Skeletal muscle cell (primary cell): ENCODE measurements around the gene PRSS1.

Source experiments
- DNase-seq: peaks from one replicate; pipeline ENCODE4 v3.0.0-alpha.2; 2010; ENCODE audit warnings: low read depth
- H3K4me3 ChIP-seq: 2 replicates; pipeline ENCODE4 v1.5.1; 2011; ENCODE audit warnings: low read depth, mild to moderate bottlenecking, control low read depth, low read length, moderate library complexity

The PRSS1 gene

GRCh38 chr7:142788303-142789289 lies 39.3 kb downstream of the PRSS1 start:
- no peak overlapping the region for H3K4me3 ChIP-seq
- no peak for DNase-seq

GRCh38 chr7:142789441-142789840 lies 40.2 kb downstream of the PRSS1 start:
- no peak for DNase-seq
- H3K4me3 ChIP-seq = no peak overlapping the region

- H3K4me3 ChIP-seq = no peak overlapping the region
- no peak for DNase-seq
Observed at GRCh38 chr7:142790056-142790455, 40.8 kb downstream of the PRSS1 start.

DNA sequence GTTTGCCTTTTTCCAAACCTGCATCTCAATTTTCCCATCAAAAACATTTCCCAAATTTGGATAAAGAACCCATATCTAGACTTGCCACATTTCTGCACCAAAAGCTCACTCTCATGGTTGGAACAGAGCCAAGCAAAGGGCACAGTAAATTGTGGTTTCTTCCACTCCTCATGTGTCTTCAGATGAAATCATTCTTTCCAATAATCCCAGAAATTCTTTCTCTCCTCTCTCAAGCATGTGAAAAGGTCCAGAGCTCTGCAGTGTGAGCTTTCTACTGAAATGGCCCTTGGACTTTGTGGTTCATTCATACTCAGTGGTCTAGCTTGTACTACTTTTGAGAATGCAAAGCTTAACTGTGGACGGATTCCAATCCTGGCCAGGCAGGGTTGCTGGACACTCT lies 41.3 kb downstream of the PRSS1 start:
- no peak overlapping the region for H3K4me3 ChIP-seq
- DNase-seq = no peak

GRCh38 chr7:142791502-142791901 lies 42.2 kb downstream of the PRSS1 start:
- DNase-seq = no peak
- no peak overlapping the region for H3K4me3 ChIP-seq

DNA sequence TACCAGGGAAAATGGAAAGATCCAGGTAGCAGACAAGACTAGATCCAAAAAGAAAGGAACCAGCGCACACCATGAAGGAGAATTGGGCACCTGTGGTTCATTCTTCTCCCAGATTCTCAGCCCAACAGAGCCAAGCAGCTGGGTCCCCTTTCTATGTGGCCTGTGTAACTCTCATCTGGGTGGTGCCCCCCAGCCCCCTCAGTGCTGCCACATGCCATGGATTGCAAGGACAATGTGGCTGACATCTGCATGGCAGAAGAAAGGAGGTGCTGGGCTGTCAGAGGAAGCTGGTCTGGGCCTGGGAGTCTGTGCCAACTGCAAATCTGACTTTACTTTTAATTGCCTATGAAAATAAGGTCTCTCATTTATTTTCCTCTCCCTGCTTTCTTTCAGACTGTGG lies 42.9 kb downstream of the PRSS1 start:
- no peak for DNase-seq
- no peak overlapping the region for H3K4me3 ChIP-seq

GRCh38 chr7:142792593-142792992 lies 43.3 kb downstream of the PRSS1 start:
- no peak for DNase-seq
- H3K4me3 ChIP-seq = no peak overlapping the region

DNA sequence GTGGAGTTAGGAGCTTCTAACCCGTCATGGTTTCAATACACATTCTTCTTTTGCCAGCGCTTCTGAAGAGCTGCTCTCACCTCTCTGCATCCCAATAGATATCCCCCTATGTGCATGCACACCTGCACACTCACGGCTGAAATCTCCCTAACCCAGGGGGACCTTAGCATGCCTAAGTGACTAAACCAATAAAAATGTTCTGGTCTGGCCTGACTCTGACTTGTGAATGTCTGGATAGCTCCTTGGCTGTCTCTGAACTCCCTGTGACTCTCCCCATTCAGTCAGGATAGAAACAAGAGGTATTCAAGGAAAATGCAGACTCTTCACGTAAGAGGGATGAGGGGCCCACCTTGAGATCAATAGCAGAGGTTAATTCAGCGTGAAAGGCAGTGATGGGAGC lies 43.9 kb downstream of the PRSS1 start:
- DNase-seq = no peak
- no peak overlapping the region for H3K4me3 ChIP-seq

- no peak for DNase-seq
- no peak overlapping the region for H3K4me3 ChIP-seq
Observed at GRCh38 chr7:142795339-142795863, 46.1 kb downstream of the PRSS1 start.

GRCh38 chr7:142796001-142796500 lies 46.8 kb downstream of the PRSS1 start:
- H3K4me3 ChIP-seq = no peak overlapping the region
- DNase-seq = no peak

- peak overlapping the region; percentile 49 for H3K4me3 ChIP-seq
- DNase-seq = no peak
Observed at GRCh38 chr7:142796501-142797390, 47.5 kb downstream of the PRSS1 start.

- DNase-seq = no peak
- H3K4me3 ChIP-seq = peak overlapping the region; percentile 49
Observed at GRCh38 chr7:142797391-142798377, 48.4 kb downstream of the PRSS1 start.

- DNase-seq = no peak
- no peak overlapping the region for H3K4me3 ChIP-seq
Observed at GRCh38 chr7:142798451-142799436, 49.5 kb downstream of the PRSS1 start.

GRCh38 chr7:142799437-142799835 lies 50.2 kb downstream of the PRSS1 start:
- H3K4me3 ChIP-seq = no peak overlapping the region
- no peak for DNase-seq

- no peak for DNase-seq
- H3K4me3 ChIP-seq = no peak overlapping the region
Observed at GRCh38 chr7:142800088-142800487, 50.8 kb downstream of the PRSS1 start.

DNA sequence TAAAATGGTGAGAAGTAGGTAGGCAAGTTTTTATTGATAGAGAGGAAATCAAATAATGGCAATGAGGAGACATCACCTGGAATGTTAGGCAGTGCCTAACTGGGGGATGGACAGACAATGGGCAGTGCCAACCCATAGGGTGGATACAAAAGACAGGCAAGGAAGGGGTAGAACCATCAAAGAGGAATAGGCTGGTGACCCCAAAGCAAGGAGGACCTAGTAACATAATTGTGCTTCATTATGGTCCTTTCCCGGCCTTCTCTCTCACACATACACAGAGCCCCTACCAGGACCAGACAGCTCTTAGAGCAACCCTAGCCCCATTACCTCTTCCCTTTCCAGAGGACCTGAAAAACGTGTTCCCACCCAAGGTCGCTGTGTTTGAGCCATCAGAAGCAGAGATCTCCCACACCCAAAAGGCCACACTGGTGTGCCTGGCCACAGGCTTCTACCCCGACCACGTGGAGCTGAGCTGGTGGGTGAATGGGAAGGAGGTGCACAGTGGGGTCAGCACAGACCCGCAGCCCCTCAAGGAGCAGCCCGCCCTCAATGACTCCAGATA lies 51.5 kb downstream of the PRSS1 start:
- DNase-seq = no peak
- H3K4me3 ChIP-seq = no peak overlapping the region

GRCh38 chr7:142801601-142802295 lies 52.5 kb downstream of the PRSS1 start:
- DNase-seq = no peak
- no peak overlapping the region for H3K4me3 ChIP-seq
